ENCODE data around the gene RPL14. TPM values are rescaled to one million over a fixed set of nuclear protein-coding genes. Genes with fewer than 3 reads are reported as not detected.
A peak's percentile ranks its signal among the peaks of the same experiment; 100 is the strongest.

RPL14 gene
- total and polyA plus RNA-seq, 2 of the 13 experiments (the other 11 are each of a cell fraction or from before 2014, with no cell fraction given): 502 to 1,291 TPM

GRCh38 chr3:40456940-40457823 is at the start of gene RPL14 (continued):
- TF ChIP-seq CENPT (CRISPR knock-in tag; IDR thresholded peaks at IDR 0.05; ENCODE audit: low read depth) (peak; percentile 39; the same call in 1 of the 2 replicates), ZNF251 (CRISPR knock-in tag; IDR thresholded peaks at IDR 0.05) (no peak), POLR2AphosphoS5 (IDR thresholded peaks at IDR 0.05; ENCODE audit: low read depth, low read length) (peak; percentile 99), NCOA5 (CRISPR knock-in tag; IDR thresholded peaks at IDR 0.05) (no peak), TRAFD1 (CRISPR knock-in tag; IDR thresholded peaks at IDR 0.05; ENCODE audit: borderline replicate concordance) (no peak), ATF7-NPFF (CRISPR knock-in tag; IDR thresholded peaks at IDR 0.05; ENCODE audit: low read depth) (peak; percentile 94), MBNL3 (CRISPR knock-in tag; conservative IDR thresholded peaks at IDR 0.05) (no peak), ZNF576 (CRISPR knock-in tag; IDR thresholded peaks at IDR 0.05) (no peak), HMGXB3 (CRISPR knock-in tag; IDR thresholded peaks at IDR 0.05; ENCODE audit: borderline replicate concordance) (peak; percentile 56; the same call in 1 of the 2 replicates), KDM5B (CRISPR knock-in tag; IDR thresholded peaks at IDR 0.05; ENCODE audit: borderline replicate concordance) (peak; percentile 97), ZNF674 (CRISPR knock-in tag; IDR thresholded peaks at IDR 0.05; ENCODE audit: low read depth) (no peak), ZNF543 (CRISPR knock-in tag; IDR thresholded peaks at IDR 0.05) (0 out of 2 replicates have a peak, but pooled peaks have one; percentile 55), XBP1 (CRISPR knock-in tag; IDR thresholded peaks at IDR 0.05) (no peak), CEBPZ (IDR thresholded peaks at IDR 0.05; ENCODE audit: low read length) (no peak), ZNF776 (CRISPR knock-in tag; IDR thresholded peaks at IDR 0.05) (peak; percentile 65; the same call in 1 of the 2 replicates), ZBTB7B (CRISPR knock-in tag; IDR thresholded peaks at IDR 0.05) (peak; percentile 33; the same call in 1 of the 2 replicates), ZNF577 (CRISPR knock-in tag; IDR thresholded peaks at IDR 0.05; ENCODE audit: borderline replicate concordance, low read depth) (no peak), THAP11 (CRISPR knock-in tag; IDR thresholded peaks at IDR 0.05) (peak; percentile 91), ZKSCAN8 (CRISPR knock-in tag; IDR thresholded peaks at IDR 0.05; ENCODE audit: borderline replicate concordance) (peak; percentile 50; the same call in 1 of the 2 replicates)
